NCI-H446 treated with DMSO at 0.1 percent for 48 hours (cell line): ENCODE results near the gene XPO5.
A peak's percentile ranks its signal among the peaks of the same experiment; 100 is the strongest.

Experiments used
- DNase-seq: peaks from one replicate; lab custom pipeline; 2025; lab: John Stamatoyannopoulos, UW

Gene XPO5

GRCh38 chr6:43497689-43498088 lies 78.1 kb downstream of the XPO5 start:
- no peak for DNase-seq

GRCh38 chr6:43497129-43497396 lies 78.8 kb downstream of the XPO5 start:
- DNase-seq, result no peak

GRCh38 chr6:43496370-43497128 lies 79.3 kb downstream of the XPO5 start:
- no peak for DNase-seq

GRCh38 chr6:43495409-43495941 lies 80.4 kb downstream of the XPO5 start:
- DNase-seq, result no peak

GRCh38 chr6:43494766-43495165 lies 81.1 kb downstream of the XPO5 start:
- DNase-seq, result no peak

GRCh38 chr6:43494321-43494720 lies 81.5 kb downstream of the XPO5 start:
- DNase-seq, result no peak

- DNase-seq, result no peak
Observed at GRCh38 chr6:43493833-43494232, 82.0 kb downstream of the XPO5 start.

GRCh38 chr6:43493230-43493629 lies 82.6 kb downstream of the XPO5 start:
- no peak for DNase-seq

- DNase-seq, result no peak
Observed at GRCh38 chr6:43492673-43493072, 83.2 kb downstream of the XPO5 start.

GRCh38 chr6:43491750-43492661 lies 83.8 kb downstream of the XPO5 start:
- DNase-seq, result peak; percentile 43

GRCh38 chr6:43490523-43490939 lies 85.3 kb downstream of the XPO5 start:
- no peak for DNase-seq

- DNase-seq, result no peak
Observed at GRCh38 chr6:43489277-43490072, 86.4 kb downstream of the XPO5 start.

- DNase-seq, result no peak
Observed at GRCh38 chr6:43488667-43489276, 87.1 kb downstream of the XPO5 start.

GRCh38 chr6:43481591-43482236 lies 94.1 kb downstream of the XPO5 start:
- no peak for DNase-seq

- DNase-seq, result no peak
Observed at GRCh38 chr6:43481075-43481474, 94.8 kb downstream of the XPO5 start.

- no peak for DNase-seq
Observed at GRCh38 chr6:43478008-43478372, 97.8 kb downstream of the XPO5 start.

- peak; percentile 74 for DNase-seq
Observed at GRCh38 chr6:43477235-43478007, 98.4 kb downstream of the XPO5 start, which contains the start of gene TJAP1. TJAP1 (plus strand) TSS chr6:43477570; CDS start chr6:43499002, 21,432 bp downstream.

- DNase-seq, result no peak
Observed at GRCh38 chr6:43476746-43477145, 99.1 kb downstream of the XPO5 start.

GRCh38 chr6:43475516-43475915 lies 100.3 kb downstream of the XPO5 start:
- no peak for DNase-seq

GRCh38 chr6:43472515-43472914 lies 103.3 kb downstream of the XPO5 start:
- no peak for DNase-seq
